Measurements from ENCODE around the gene LEF1.

Gene LEF1

DNA sequence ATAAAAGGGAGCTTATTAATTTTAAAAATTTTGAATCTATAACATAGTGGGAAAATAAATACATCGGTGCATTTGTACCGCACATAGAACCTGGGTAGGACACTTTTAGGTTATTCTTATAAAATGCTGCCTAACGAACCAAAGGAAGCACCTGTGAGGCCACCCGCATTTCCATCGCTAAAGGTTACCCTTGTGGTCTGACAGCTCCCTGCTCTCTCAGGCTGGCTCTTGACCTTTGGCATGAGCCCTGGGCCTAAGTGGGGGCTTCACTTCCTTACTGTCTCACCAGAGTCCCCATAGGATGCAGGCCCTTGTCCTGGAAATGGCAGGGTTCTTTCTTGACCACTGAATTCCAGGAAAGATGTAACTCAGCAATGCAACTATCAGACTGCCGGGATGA is 133.0 kb downstream of the LEF1 start:
- H3K4me3 ChIP-seq (ENCODE audit: control insufficient read depth, low read depth, low read length), result no peak overlapping the region
- DNase-seq (ENCODE audit: low read depth), result no peak
- TF ChIP-seq, protein P1, sequence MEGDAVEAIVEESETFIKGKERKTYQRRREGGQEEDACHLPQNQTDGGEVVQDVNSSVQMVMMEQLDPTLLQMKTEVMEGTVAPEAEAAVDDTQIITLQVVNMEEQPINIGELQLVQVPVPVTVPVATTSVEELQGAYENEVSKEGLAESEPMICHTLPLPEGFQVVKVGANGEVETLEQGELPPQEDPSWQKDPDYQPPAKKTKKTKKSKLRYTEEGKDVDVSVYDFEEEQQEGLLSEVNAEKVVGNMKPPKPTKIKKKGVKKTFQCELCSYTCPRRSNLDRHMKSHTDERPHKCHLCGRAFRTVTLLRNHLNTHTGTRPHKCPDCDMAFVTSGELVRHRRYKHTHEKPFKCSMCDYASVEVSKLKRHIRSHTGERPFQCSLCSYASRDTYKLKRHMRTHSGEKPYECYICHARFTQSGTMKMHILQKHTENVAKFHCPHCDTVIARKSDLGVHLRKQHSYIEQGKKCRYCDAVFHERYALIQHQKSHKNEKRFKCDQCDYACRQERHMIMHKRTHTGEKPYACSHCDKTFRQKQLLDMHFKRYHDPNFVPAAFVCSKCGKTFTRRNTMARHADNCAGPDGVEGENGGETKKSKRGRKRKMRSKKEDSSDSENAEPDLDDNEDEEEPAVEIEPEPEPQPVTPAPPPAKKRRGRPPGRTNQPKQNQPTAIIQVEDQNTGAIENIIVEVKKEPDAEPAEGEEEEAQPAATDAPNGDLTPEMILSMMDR (IDR thresholded peaks at IDR 0.05; ENCODE audit: control insufficient read depth, insufficient read depth, low read depth, low read length, missing control alignments), result no peak

DNA sequence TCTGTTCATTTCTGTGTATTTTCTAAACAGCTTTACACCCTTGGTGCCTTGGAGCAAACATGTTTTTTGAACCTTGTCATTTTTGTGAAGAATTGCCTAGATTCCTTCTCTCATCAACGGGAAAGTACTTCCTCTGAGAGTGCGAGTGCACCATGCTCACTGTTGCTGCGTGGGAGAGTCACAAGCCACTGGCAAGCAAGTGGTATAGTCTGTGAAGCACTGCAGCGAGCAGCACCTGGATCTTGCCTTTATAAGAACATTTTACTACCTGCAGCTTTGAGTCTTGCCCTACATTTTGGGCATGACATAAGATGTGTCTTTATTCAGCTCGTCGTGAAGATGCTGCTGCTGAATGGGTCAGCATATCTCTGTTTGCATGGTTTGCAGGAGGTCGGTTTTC is 134.2 kb downstream of the LEF1 start:
- DNase-seq (ENCODE audit: low read depth), result no peak
- H3K4me3 ChIP-seq (ENCODE audit: control insufficient read depth, low read depth, low read length), result no peak overlapping the region
- TF ChIP-seq, protein P1 (IDR thresholded peaks at IDR 0.05; ENCODE audit: control insufficient read depth, insufficient read depth, low read depth, low read length, missing control alignments), result no peak

DNA sequence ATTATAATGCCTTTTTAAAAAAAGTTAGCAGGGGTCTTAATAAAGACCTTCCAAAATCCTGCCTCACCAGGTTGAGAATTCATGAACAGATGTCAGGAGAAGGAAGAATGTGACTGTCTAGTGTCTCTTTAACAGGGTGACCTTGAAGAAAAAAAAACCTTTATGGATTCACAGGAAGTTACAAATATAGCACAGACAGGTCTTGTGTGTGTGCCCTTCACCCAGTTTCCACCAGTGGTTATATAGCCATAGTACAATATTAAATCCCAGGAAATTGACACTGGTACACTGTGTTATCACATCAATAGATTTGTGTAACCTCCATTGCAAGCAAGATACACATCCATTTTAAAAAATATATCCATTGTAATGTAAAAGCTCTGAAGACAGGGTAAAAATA is 135.4 kb downstream of the LEF1 start:
- no peak overlapping the region for H3K4me3 ChIP-seq (ENCODE audit: control insufficient read depth, low read depth, low read length)
- TF ChIP-seq, protein P1 (IDR thresholded peaks at IDR 0.05; ENCODE audit: control insufficient read depth, insufficient read depth, low read depth, low read length, missing control alignments), result no peak
- DNase-seq (ENCODE audit: low read depth), result no peak

DNA sequence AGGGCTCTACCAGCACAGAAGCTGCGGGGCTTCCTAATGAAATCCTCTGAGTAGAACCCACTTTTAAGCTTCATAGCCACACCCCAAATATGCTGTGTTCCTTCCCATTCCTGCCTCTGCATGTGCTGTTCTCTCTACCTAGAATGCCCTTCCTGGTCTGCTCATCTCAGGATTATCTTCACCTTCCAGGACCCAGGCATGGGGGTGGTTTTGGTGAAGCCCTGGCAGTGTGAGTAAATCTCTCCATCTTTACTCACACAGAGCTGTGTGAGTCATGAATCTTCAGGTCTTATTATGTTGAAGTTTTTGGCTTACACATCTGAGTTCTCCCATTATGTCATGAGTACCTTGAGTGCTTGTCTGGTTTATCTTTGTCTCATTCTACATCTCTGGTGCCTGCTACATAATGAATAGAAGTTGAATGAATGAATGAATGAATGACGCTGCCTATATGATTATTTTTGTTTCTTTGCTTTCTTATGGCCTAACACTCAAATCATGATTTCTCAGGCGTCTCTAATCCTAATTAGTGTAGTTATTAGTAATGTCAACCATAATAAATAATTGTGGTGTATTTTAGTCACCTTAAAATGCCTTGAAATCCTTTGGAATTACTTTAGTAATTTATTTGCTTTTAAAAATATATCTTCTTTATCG is 137.2 kb downstream of the LEF1 start:
- DNase-seq (ENCODE audit: low read depth), result no peak
- no peak overlapping the region for H3K4me3 ChIP-seq (ENCODE audit: control insufficient read depth, low read depth, low read length)
- TF ChIP-seq, protein P1 (IDR thresholded peaks at IDR 0.05; ENCODE audit: control insufficient read depth, insufficient read depth, low read depth, low read length, missing control alignments), result no peak

- TF ChIP-seq, protein P1 (IDR thresholded peaks at IDR 0.05; ENCODE audit: control insufficient read depth, insufficient read depth, low read depth, low read length, missing control alignments), result peak; percentile 60
- DNase-seq (ENCODE audit: low read depth), result peak; percentile 25
- H3K4me3 ChIP-seq (ENCODE audit: control insufficient read depth, low read depth, low read length), result no peak overlapping the region
Observed at GRCh38 chr4:108030332-108030731, 138.4 kb downstream of the LEF1 start.

DNA sequence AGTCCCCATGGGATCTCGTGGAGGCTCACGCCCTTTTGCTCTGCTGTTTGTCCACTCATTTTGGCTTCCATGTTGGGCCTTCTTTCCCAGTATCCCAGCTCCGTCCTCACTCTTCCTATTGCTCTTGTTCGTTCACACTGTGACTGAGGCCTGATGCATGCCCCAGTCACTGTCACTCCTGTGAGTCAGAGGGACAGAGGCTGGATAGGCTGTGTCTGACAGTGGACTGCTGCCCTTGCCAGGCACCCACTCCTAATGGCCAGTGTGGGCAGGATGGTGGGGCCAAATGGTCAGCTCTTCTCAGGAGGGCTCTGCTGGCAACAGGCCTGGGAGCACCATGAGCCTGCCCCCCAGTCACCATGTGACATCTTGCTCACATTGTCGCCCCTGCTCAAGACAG is 139.0 kb downstream of the LEF1 start:
- TF ChIP-seq, protein P1 (IDR thresholded peaks at IDR 0.05; ENCODE audit: control insufficient read depth, insufficient read depth, low read depth, low read length, missing control alignments), result no peak
- no peak for DNase-seq (ENCODE audit: low read depth)
- H3K4me3 ChIP-seq (ENCODE audit: control insufficient read depth, low read depth, low read length), result no peak overlapping the region
